HL-60 (cell line): Measurements from ENCODE around the gene RBM39.

ENCODE experiments used
- DNase-seq, 2 experiments: peaks; one replicate each; pipeline ENCODE4 v3.0.0-alpha.2; 2010 to 2020; ENCODE audit warnings: low read depth in 1 of 2, low spot score in 1 of 2
- H3K27ac ChIP-seq: fragments of 250-450 bp; sonication (Bioruptor Pico); replicated peaks from 2 replicates; pipeline ENCODE4 v1.5.1; 2020; ENCODE audit warnings: mild to moderate bottlenecking, moderate library complexity
- H3K27me3 ChIP-seq: fragments of 250-450 bp; sonication (Bioruptor Pico); 2 replicates; pipeline ENCODE4 v1.5.1; 2021; ENCODE audit warnings: mild to moderate bottlenecking, moderate library complexity; ENCODE audit not compliant: insufficient read depth, poor library complexity, severe bottlenecking
- H3K4me3 ChIP-seq: replicated peaks from 2 replicates; pipeline ENCODE4 v1.5.1; 2011; ENCODE audit warnings: mild to moderate bottlenecking, control low read depth, low read length; ENCODE audit not compliant: insufficient read depth
- GABPA ChIP-seq: IDR thresholded peaks from 2 replicates; pipeline ENCODE4 v1.6.1; 2012; ENCODE audit warnings: low read depth
- POLR2AphosphoS5 ChIP-seq: IDR thresholded peaks from 2 replicates; pipeline ENCODE4 v1.6.1; 2012; ENCODE audit warnings: low read depth
- SPI1 ChIP-seq: IDR thresholded peaks from 2 replicates; pipeline ENCODE4 v1.6.1; 2012; ENCODE audit warnings: low read depth, mild to moderate bottlenecking, borderline replicate concordance
- TF ChIP-seq, protein P1 (sequence below): IDR thresholded peaks from 2 replicates; pipeline ENCODE4 v1.6.1; 2012; ENCODE audit warnings: low read depth; ENCODE audit not compliant: insufficient replicate concordance
- TF ChIP-seq, protein P2 (sequence below): IDR thresholded peaks from one replicate; pipeline ENCODE4 v1.5.1; 2011; ENCODE audit warnings: low read length, control low read depth, inconsistent platforms; ENCODE audit not compliant: insufficient read depth

Gene RBM39

DNA sequence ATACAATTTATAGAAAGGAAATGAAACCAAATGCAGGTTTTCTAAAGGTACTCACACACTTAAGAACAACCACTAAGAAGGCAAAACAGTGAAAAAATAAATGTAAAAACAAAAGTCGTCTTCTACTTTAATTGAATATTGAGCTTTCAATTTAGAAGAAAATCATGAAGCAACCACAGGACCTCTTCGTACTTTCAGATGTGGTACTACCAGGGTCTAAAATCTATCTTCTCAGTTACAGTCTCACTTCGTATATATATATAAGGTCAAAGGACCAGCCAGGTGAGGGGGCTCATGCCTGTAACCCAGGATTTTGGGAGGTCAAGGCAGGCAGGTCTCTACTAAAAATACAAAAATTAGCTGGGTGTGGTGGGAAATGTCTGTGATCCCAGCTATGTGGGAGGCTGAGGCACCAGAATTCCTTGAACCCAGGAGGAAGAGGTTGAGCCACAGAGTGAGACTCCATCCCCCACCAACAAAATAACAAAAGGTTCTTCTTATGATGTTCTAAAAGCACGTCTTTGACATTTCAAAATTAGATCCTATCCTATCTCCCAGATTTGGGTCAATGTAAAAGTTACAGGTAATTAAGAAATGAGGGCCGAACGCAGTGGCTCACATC lies 30.4 kb downstream of the RBM39 start:
- DNase-seq = no peak
- TF ChIP-seq, protein P1, sequence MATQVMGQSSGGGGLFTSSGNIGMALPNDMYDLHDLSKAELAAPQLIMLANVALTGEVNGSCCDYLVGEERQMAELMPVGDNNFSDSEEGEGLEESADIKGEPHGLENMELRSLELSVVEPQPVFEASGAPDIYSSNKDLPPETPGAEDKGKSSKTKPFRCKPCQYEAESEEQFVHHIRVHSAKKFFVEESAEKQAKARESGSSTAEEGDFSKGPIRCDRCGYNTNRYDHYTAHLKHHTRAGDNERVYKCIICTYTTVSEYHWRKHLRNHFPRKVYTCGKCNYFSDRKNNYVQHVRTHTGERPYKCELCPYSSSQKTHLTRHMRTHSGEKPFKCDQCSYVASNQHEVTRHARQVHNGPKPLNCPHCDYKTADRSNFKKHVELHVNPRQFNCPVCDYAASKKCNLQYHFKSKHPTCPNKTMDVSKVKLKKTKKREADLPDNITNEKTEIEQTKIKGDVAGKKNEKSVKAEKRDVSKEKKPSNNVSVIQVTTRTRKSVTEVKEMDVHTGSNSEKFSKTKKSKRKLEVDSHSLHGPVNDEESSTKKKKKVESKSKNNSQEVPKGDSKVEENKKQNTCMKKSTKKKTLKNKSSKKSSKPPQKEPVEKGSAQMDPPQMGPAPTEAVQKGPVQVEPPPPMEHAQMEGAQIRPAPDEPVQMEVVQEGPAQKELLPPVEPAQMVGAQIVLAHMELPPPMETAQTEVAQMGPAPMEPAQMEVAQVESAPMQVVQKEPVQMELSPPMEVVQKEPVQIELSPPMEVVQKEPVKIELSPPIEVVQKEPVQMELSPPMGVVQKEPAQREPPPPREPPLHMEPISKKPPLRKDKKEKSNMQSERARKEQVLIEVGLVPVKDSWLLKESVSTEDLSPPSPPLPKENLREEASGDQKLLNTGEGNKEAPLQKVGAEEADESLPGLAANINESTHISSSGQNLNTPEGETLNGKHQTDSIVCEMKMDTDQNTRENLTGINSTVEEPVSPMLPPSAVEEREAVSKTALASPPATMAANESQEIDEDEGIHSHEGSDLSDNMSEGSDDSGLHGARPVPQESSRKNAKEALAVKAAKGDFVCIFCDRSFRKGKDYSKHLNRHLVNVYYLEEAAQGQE = no peak
- TF ChIP-seq SPI1 (no peak), GABPA (no peak), POLR2AphosphoS5 (no peak)
- TF ChIP-seq, protein P2, sequence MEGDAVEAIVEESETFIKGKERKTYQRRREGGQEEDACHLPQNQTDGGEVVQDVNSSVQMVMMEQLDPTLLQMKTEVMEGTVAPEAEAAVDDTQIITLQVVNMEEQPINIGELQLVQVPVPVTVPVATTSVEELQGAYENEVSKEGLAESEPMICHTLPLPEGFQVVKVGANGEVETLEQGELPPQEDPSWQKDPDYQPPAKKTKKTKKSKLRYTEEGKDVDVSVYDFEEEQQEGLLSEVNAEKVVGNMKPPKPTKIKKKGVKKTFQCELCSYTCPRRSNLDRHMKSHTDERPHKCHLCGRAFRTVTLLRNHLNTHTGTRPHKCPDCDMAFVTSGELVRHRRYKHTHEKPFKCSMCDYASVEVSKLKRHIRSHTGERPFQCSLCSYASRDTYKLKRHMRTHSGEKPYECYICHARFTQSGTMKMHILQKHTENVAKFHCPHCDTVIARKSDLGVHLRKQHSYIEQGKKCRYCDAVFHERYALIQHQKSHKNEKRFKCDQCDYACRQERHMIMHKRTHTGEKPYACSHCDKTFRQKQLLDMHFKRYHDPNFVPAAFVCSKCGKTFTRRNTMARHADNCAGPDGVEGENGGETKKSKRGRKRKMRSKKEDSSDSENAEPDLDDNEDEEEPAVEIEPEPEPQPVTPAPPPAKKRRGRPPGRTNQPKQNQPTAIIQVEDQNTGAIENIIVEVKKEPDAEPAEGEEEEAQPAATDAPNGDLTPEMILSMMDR = no peak
- no peak overlapping the region for H3K4me3 ChIP-seq
- no peak overlapping the region for H3K27ac ChIP-seq
- H3K27me3 ChIP-seq = no peaks in the 10 kb centered on the region

DNA sequence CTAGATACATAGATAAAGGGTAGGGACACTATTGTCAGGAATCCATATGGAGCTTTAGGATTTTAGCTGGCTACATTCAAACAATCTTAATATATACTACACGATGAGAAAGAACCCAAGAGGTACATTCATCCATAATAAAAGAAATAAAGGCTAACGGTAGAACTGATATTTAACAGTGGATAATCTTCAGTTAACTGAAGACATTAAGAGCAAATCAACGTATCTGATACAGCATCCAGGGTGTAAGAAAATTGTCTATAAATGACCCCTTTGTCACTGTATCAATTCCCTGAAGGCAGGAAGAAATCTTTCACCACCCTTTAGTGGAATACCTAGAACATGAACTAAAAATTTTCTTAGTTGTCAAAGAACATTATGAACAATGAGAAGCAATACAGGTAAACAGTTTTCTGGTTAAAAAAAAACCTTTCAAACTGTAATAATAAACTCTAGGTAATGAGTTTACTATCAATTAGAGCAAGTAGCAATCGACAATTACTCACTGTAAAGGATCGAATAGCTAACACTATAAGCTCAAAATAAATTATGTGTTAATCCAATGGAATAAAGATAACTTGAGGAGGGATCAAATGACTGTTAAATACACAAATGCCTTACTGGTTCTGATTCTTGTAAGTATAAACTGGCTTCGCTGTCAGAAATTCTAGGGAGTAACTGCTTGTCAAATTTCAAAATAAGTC lies 31.0 kb downstream of the RBM39 start:
- H3K4me3 ChIP-seq = no peak overlapping the region
- TF ChIP-seq, protein P2 = no peak
- no peaks in the 10 kb centered on the region for H3K27me3 ChIP-seq
- no peak overlapping the region for H3K27ac ChIP-seq
- DNase-seq = no peak

DNA sequence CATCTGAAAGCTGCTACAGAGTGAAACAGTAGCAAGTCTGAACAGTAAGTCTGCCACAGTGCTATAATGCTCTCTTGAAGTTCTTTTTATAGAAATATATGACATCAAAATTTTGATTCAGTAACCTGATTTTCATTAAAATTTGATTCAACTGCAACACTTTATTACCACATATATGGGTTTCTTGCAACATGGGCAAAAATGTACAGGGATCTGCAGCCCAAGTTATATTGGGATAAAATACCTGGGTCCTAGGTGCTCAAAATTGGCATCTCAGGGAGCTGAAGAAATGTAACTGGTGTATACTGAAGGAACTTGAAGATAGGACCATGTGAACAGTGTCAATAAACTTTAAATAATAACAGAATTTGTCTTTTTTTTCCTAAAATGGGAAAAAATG lies 32.0 kb downstream of the RBM39 start:
- no peaks in the 10 kb centered on the region for H3K27me3 ChIP-seq
- no peak for DNase-seq
- TF ChIP-seq, protein P1 = no peak
- no peak for TF ChIP-seq GABPA
- TF ChIP-seq, protein P2 = no peak
- no peak for TF ChIP-seq SPI1
- no peak for TF ChIP-seq POLR2AphosphoS5
- H3K4me3 ChIP-seq = no peak overlapping the region
- no peak overlapping the region for H3K27ac ChIP-seq
